Activated CD8-positive, alpha-beta T cell treated with anti-CD3 and anti-CD28 coated beads, Interleukin-2, amount 10 ng/mL, durations not matched to agents 7 days and 5 days (primary cell): Measurements from ENCODE around the gene SBNO2. TPM values are rescaled to one million over a fixed set of nuclear protein-coding genes. Genes with fewer than 3 reads are reported as not detected.
"Not testable (repeated sequence)": the region's sequence is repeated elsewhere in the genome, so short reads cannot be mapped to it uniquely, and the experiment has no call there.

Source experiments
- ATAC-seq: fragments of 150-1000 bp; cut with Tn5 transposase; one replicate; pipeline ENCODE4 v1.10.0; 2021; ENCODE audit warnings: moderate library complexity
- CTCF ChIA-PET: fragments of 350-600 bp; sonication (Branson Sonifier 250); formaldehyde crosslinking; loops from one replicate; lab custom pipeline; 2021; ENCODE audit warnings: antibody characterized with exemption; lab: Charles Lee
- POLR2A ChIA-PET: fragments of 350-600 bp; sonication (Branson Sonifier 250); formaldehyde crosslinking; loops from one replicate; lab custom pipeline; 2021; ENCODE audit warnings: antibody characterized with exemption; lab: Charles Lee
- DNase-seq: peaks from one replicate; pipeline ENCODE4 v3.0.0-alpha.2; 2020
- H3K27ac Mint-ChIP-seq: one replicate; pipeline ENCODE4 v1.8.0; 2021; ENCODE audit warnings: mild to moderate bottlenecking, mixed read lengths
- H3K27me3 Mint-ChIP-seq: one replicate; pipeline ENCODE4 v1.8.0; 2021; ENCODE audit warnings: low read depth, mixed read lengths
- H3K36me3 Mint-ChIP-seq: one replicate; pipeline ENCODE4 v1.8.0; 2021; ENCODE audit warnings: low read depth, mixed read lengths
- H3K4me1 Mint-ChIP-seq: one replicate; pipeline ENCODE4 v1.8.0; 2021; ENCODE audit warnings: low read depth, mixed read lengths
- H3K4me3 Mint-ChIP-seq: one replicate; pipeline ENCODE4 v1.8.0; 2021; ENCODE audit warnings: mild to moderate bottlenecking, mixed read lengths
- H3K9me3 Mint-ChIP-seq: one replicate; pipeline ENCODE4 v1.8.0; 2022; ENCODE audit warnings: mixed read lengths; ENCODE audit not compliant: insufficient read depth
- total RNA-seq, 2 experiments: library from RNA; stranded (reverse); gene quantifications; one replicate each; pipeline ENCODE4 v1.2.3, GENCODE V29; 2021

SBNO2 gene
- total RNA-seq, 2 experiments from 2014 or later: 58.6 to 70.5 TPM

- no peaks in the 10 kb centered on the region for H3K27me3 Mint-ChIP-seq
- ChIA-PET CTCF (interaction anchor here (0.6 kb wide), 1 partner anchor 32 kb away, joined by 3 read pairs; no protein-coding TSS in a partner anchor), POLR2A (no interaction called here)
- H3K4me3 Mint-ChIP-seq: peak overlapping the region; percentile 97
- H3K4me1 Mint-ChIP-seq: peaks cover 33% of the 10 kb centered on the region
- DNase-seq (no peak), ATAC-seq (no peak)
- H3K27ac Mint-ChIP-seq: peak overlapping the region; percentile 93
- peaks cover 25% of the 10 kb centered on the region for H3K36me3 Mint-ChIP-seq
- no peaks in the 10 kb centered on the region for H3K9me3 Mint-ChIP-seq
Observed at GRCh38 chr19:1206150-1206863, 32.2 kb upstream of the SBNO2 start.

GRCh38 chr19:1205114-1206099 lies 31.3 kb upstream of the SBNO2 start, which contains the start of gene STK11:
Gene STK11 (plus strand): TSS chr19:1205778. CDS start chr19:1206914, 1,136 bp downstream.
- ATAC-seq (peak; percentile 97), DNase-seq (peak; percentile 99)
- Mint-ChIP-seq H3K4me1 (peaks cover 33% of the 10 kb centered on the region), H3K4me3 (peak within 1 kb of the TSS; percentile 97), H3K36me3 (peaks cover 25% of the 10 kb centered on the region), H3K27me3 (no peaks in the 10 kb centered on the region), H3K27ac (peak within 1 kb of the TSS; percentile 93), H3K9me3 (no peaks in the 10 kb centered on the region)
- ChIA-PET CTCF (interaction anchor here (1.0 kb wide), 1 partner anchor 61 kb away, joined by 4 read pairs; no protein-coding TSS in a partner anchor), POLR2A (no interaction called here)

- not testable (repeated sequence) for H3K4me3 Mint-ChIP-seq, H3K9me3 Mint-ChIP-seq, H3K27ac Mint-ChIP-seq, H3K27me3 Mint-ChIP-seq, H3K36me3 Mint-ChIP-seq, ATAC-seq, DNase-seq
- CTCF ChIA-PET: interaction anchor here (1.1 to 1.4 kb wide), 2 partner anchors 40 to 87 kb away, joined by 3 to 7 read pairs; no protein-coding TSS in a partner anchor
- POLR2A ChIA-PET: interaction anchor here (0.9 kb wide), 2 partner anchors 67 to 116 kb away, joined by 3 to 5 read pairs; no protein-coding TSS in a partner anchor
- peaks cover 15% of the 10 kb centered on the region for H3K4me1 Mint-ChIP-seq
Observed at GRCh38 chr19:1200614-1201013, 26.5 kb upstream of the SBNO2 start.

GRCh38 chr19:1199531-1199930 lies 25.5 kb upstream of the SBNO2 start:
- ChIA-PET CTCF (interaction anchor here (1.0 to 1.4 kb wide), 3 partner anchors 86 to 88 kb away, joined by 3 to 7 read pairs (median 3); no protein-coding TSS in a partner anchor), POLR2A (no interaction called here)
- Mint-ChIP-seq H3K27ac (no peak overlapping the region), H3K36me3 (no peaks in the 10 kb centered on the region), H3K4me1 (peaks cover 15% of the 10 kb centered on the region), H3K27me3 (no peaks in the 10 kb centered on the region), H3K4me3 (no peak overlapping the region), H3K9me3 (no peaks in the 10 kb centered on the region)
- no peak for DNase-seq
- no peak for ATAC-seq

- Mint-ChIP-seq H3K4me3 (no peak overlapping the region), H3K27me3 (no peaks in the 10 kb centered on the region), H3K9me3 (no peaks in the 10 kb centered on the region), H3K27ac (peak overlapping the region; percentile 62), H3K36me3 (no peaks in the 10 kb centered on the region), H3K4me1 (peaks cover 23% of the 10 kb centered on the region)
- ChIA-PET CTCF (no interaction called here), POLR2A (interaction anchor here (1.6 kb wide), 1 partner anchor 14 kb away, joined by 5 read pairs; no protein-coding TSS in a partner anchor)
- DNase-seq (peak; percentile 64), ATAC-seq (peak; percentile 59)
Observed at GRCh38 chr19:1189419-1189818, 15.4 kb upstream of the SBNO2 start.

- Mint-ChIP-seq H3K4me3 (no peak overlapping the region), H3K27me3 (peaks cover 10% of the 10 kb centered on the region), H3K4me1 (peaks cover 10% of the 10 kb centered on the region), H3K27ac (no peak overlapping the region), H3K9me3 (no peaks in the 10 kb centered on the region), H3K36me3 (no peaks in the 10 kb centered on the region)
- DNase-seq: no peak
- POLR2A ChIA-PET: no interaction called here
- CTCF ChIA-PET: no interaction called here
- ATAC-seq: no peak
Observed at GRCh38 chr19:1183543-1184172, 9.6 kb upstream of the SBNO2 start.

GRCh38 chr19:1182727-1183126 lies 8.7 kb upstream of the SBNO2 start:
- CTCF ChIA-PET: no interaction called here
- DNase-seq (no peak), ATAC-seq (no peak)
- Mint-ChIP-seq H3K27me3 (peaks cover 10% of the 10 kb centered on the region), H3K9me3 (no peaks in the 10 kb centered on the region), H3K27ac (no peak overlapping the region), H3K4me3 (no peak overlapping the region), H3K36me3 (no peaks in the 10 kb centered on the region), H3K4me1 (peaks cover 12% of the 10 kb centered on the region)
- POLR2A ChIA-PET: no interaction called here

GRCh38 chr19:1182068-1182467 lies 8.0 kb upstream of the SBNO2 start:
- H3K4me1 Mint-ChIP-seq: peaks cover 18% of the 10 kb centered on the region
- no peak overlapping the region for H3K27ac Mint-ChIP-seq
- H3K27me3 Mint-ChIP-seq: peaks cover 10% of the 10 kb centered on the region
- no peaks in the 10 kb centered on the region for H3K36me3 Mint-ChIP-seq
- ChIA-PET POLR2A (no interaction called here), CTCF (no interaction called here)
- H3K4me3 Mint-ChIP-seq: no peak overlapping the region
- ATAC-seq (no peak), DNase-seq (no peak)
- H3K9me3 Mint-ChIP-seq: no peaks in the 10 kb centered on the region

- Mint-ChIP-seq H3K4me1 (peaks cover 19% of the 10 kb centered on the region), H3K27me3 (peaks cover 10% of the 10 kb centered on the region), H3K9me3 (no peaks in the 10 kb centered on the region), H3K36me3 (no peaks in the 10 kb centered on the region), H3K27ac (no peak overlapping the region), H3K4me3 (no peak overlapping the region)
- no peak for ATAC-seq
- DNase-seq: no peak
- ChIA-PET POLR2A (interaction anchor here (0.9 kb wide), 1 partner anchor 59 kb away, joined by 4 read pairs; no protein-coding TSS in a partner anchor), CTCF (no interaction called here)
Observed at GRCh38 chr19:1181606-1182005, 7.5 kb upstream of the SBNO2 start.

- no peak overlapping the region for H3K4me3 Mint-ChIP-seq
- no peak for ATAC-seq
- peaks cover 27% of the 10 kb centered on the region for H3K4me1 Mint-ChIP-seq
- no peak for DNase-seq
- CTCF ChIA-PET: no interaction called here
- peaks cover 10% of the 10 kb centered on the region for H3K27me3 Mint-ChIP-seq
- H3K27ac Mint-ChIP-seq: no peak overlapping the region
- H3K9me3 Mint-ChIP-seq: no peaks in the 10 kb centered on the region
- H3K36me3 Mint-ChIP-seq: no peaks in the 10 kb centered on the region
- POLR2A ChIA-PET: no interaction called here
Observed at GRCh38 chr19:1177322-1178114, 3.5 kb upstream of the SBNO2 start.
